ENCODE results near the gene RBM4.

The RBM4 gene

DNA sequence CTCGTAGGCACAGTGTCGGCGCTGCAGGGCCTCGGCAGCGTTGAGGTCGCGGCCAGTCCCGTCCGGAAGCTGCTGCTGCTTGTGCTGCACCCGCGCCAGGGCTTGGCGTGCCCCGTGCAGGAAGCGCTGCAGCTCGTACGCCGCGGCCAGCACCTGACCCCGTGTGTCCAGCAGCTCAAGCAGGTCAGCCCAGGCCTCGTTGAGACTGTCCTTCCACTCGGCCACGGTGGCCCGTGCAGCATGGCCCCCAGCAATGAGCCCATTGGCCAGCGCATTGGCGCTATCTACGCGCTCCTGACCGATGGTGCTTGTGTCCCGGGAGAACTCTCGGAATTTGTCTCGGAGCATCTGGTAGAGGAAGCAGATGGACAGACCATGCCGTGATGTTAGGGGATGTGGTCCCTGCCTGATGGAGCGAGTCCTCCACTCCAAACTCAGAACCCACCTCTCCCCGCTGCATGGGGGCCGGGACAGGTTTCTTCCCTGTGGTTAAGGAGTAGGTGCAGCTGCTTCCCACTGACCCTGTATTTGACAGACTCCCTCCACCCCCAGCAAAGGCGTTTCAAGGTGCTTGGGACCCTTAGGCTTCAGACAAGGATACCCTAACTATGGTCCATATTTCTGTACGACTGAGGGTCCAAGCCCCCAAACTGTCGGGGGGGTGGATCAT lies 52.9 kb downstream of the RBM4 start:
- no peak for DNase-seq

DNA sequence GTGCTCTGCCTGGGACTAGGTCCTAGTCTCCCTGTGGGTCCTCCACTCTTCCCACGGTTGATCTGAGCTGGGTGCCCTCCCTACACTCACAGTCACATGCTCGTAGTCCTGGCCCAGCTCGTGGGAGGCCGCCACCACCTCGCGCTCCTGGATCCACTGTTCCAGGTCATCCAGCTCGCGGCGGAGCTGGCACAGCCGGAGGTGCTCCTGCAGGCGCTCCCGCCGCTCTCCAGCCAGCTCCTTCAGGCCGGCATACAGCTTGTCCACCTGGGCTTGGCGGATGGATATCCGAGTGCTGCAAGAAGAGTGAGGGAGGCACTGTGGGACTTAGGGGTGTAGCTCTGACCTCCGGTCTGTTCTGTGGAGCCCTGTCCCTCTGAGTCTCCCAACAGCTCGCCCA lies 53.9 kb downstream of the RBM4 start:
- DNase-seq = no peak

DNA sequence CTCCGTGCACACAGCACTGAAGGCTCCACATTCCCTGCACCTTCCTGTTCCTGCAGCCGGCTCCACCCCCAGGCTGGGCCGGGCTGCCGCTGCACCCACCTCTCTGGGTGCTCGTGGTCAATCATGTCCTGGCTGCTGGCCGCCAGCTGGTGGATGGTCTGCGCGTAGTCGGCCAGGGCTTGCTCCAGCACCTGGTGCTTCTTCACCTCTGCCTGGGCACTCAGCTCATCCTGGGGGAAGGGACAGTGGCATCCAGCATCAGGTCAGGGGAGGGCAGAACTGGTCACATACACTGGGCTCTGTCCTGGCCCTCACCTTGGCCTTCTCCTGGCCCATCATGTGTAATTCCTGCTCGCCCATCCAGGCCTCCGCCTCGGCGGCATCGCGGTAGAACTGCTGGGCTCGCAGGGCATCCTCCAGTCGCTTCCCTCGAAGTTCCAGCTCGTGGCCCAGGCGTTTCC lies 54.4 kb downstream of the RBM4 start:
- no peak for DNase-seq

DNA sequence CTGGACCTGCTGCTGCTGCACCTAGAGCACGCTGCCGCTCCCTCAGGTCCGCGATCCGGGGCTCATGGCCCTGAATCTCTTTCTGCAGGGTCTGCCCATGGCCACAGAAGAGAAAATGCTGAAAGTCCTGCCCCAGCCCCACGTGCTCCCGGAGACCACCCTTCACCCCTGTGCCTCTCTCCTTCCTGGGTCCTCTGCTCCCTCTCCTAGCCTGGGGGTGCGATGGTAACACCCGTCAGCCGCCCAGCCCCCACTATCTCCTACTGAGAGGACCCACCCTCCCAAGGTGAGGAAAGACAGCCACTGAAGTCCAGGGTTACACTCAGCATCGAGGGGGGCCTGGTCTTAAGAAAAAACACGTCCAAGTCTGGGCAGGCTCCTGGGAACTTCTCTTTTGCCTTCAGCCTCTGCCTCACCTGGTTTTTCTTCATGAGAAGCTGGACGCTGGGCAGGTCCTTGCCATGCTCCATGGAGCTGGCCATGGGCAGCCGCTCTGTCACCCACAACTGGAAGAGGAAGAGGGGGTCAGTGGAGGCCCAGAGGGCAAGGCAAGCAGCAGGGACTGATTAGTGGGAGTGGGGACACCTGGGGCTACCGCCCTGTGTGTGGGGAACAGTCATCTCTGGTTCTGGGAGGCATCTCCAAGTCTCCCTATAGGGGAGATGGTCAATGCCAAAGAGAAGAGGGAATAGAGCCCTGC lies 55.0 kb downstream of the RBM4 start:
- no peak for DNase-seq

DNA sequence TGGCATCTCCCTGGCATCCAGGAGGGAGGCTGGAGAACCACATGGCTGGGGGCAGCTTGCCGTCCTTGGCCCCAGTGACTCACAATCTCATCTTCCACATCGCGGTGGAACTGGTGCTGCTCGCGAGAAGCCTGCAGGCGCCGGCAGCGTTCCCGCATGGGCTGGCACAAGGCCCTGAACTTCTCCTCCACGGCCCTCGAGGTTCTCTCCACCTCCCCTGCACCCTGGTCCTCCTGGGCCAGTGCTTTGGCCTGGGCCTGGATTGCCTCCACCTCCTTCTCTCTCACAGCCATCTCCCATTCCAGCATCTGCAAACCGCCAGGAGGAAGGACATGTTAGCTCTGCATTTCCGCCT lies 55.5 kb downstream of the RBM4 start:
- DNase-seq = no peak

DNA sequence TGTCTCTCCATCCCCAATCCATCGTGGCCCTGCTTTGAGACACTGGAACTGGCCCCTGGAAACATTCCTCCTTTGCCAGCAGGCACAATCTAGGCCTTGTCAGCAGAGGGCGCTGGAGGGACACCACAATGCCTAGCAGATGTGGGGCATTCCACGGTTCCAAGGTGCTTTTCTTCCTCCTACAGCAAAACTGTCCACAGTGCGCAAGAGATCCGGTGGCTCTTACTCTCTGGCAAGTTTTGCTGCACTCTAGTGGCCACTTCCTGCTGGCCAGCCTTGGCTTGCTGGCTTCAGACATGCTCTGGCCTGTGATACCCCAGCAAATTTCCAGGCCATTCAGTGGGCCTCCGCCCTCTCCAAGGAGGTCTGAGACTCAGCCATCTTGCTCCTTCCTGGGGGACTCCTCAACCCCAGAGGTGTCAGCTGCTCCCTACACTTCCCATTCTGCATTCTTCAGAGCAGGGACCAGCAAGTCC lies 56.3 kb downstream of the RBM4 start:
- peak; percentile 94 for DNase-seq
